HG02840 (cell line): ENCODE data around the gene HOXD3.

ENCODE experiments used
- ATAC-seq: cut with Tn5 transposase; IDR thresholded peaks from one replicate; pipeline ENCODE4 v1.9.1; 2021; ENCODE audit warnings: mild to moderate bottlenecking, moderate library complexity, moderate number of reproducible peaks; ENCODE audit not compliant: unreplicated experiment, low FRiP score

The HOXD3 gene

GRCh38 chr2:176121190-176122051 lies 35.7 kb upstream of the HOXD3 start:
- ATAC-seq: no peak

DNA sequence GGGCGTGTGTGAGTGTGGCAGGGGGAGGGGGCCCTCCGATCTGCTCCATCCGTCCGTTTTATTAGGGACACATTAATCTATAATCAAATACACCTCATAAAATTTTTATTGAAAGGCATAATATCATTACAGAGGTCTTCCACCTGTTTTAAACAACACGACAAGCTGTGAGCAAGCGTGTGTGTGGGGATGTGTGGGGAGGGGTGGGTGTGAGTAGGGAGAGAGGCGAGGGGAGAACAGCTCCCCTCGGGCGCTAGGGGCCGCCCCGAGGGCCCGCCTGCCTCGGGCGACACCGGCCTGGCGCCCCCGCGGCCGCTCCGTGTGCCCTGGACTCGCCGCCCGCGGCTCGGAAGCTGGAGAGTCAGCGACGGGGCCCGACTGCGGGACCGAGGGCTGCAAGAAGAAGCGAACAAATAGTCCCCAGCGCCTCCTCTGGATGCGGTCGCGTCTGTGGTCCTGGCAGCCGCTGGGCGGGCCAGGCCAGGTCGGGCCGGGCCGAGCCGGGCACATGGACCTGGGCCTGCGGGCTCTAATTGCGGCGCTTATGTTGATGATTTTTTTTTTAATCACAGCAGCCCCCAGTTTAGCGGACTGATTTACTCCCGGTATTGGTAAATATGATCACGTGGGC lies 34.9 kb upstream of the HOXD3 start:
- ATAC-seq: no peak

DNA sequence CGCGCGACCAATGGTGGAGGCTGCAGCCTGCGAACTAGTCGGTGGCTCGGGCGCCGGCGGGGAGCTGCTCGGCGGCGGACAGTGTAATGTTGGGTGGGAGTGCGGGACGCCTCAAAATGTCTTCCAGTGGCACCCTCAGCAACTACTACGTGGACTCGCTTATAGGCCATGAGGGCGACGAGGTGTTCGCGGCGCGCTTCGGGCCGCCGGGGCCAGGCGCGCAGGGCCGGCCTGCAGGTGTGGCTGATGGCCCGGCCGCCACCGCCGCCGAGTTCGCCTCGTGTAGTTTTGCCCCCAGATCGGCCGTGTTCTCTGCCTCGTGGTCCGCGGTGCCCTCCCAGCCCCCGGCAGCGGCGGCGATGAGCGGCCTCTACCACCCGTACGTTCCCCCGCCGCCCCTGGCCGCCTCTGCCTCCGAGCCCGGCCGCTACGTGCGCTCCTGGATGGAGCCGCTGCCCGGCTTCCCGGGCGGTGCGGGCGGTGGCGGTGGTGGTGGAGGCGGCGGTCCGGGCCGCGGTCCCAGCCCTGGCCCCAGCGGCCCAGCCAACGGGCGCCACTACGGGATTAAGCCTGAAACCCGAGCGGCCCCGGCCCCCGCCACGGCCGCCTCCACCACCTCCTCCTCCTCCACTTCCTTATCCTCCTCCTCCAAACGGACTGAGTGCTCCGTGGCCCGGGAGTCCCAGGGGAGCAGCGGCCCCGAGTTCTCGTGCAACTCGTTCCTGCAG lies 34.3 kb upstream of the HOXD3 start, which contains the start of gene HOXD9:
Gene HOXD9, plus strand, starts transcription at position 37 of the 728 bp plus-strand sequence. Its CDS starts 50 bp downstream, at position 87.
- no peak for ATAC-seq

GRCh38 chr2:176123411-176124109 lies 33.5 kb upstream of the HOXD3 start:
- ATAC-seq: no peak

- ATAC-seq: no peak
Observed at GRCh38 chr2:176124110-176124946, 32.8 kb upstream of the HOXD3 start.

DNA sequence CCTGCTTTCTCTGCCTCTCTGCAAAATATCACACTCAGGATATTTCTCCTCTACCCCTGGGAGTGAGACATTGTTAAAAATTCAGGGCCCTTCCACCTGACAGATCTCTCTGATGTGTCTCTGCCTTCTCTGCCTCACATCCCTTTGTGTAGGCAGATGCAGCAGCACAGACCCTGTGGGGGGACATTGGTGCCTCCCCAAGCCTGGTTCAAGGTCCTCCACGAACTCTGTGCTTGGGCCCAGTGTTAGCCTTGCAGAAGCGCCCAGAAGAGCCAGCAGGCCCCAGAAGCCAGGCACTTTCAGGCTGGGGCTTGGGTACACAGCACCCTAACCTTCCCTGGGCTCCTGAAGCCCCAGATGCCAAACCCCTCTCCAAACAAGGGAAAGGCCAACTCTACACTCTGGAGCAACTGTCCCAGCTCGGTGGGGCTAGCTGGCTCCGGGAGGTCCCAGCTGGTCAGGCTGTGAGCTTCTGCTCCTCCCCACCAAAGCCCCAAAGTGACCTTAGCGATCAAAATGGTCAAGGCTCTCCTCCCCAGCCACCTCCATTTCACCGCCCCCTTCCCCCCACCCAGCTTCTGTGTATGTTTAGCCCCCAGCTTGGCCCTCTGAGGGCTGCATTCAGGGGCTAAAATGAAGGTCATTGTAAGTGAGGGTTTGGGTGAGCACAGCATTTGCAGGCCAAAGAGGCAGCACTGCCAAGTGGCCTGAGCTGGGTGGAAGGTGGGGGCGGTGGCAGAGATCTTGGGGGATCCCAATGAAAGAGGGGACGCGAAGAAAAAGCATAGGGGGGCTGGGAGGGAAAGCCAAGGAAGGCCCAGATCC lies 31.9 kb upstream of the HOXD3 start:
- no peak for ATAC-seq

DNA sequence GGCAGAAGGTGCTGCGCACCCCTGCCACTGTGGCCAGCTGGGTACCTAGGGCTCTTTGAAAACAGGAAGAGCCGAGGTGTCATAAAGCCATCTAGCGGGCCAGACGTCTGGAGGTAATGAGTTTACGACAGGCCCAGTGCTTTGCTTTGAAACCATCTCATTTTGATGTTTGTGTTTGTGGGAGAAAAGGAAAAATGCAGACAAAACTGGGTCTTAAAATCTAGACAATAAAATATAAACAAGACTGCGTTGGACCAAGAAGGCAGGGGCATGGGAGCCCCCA lies 31.4 kb upstream of the HOXD3 start:
- no peak for ATAC-seq

DNA sequence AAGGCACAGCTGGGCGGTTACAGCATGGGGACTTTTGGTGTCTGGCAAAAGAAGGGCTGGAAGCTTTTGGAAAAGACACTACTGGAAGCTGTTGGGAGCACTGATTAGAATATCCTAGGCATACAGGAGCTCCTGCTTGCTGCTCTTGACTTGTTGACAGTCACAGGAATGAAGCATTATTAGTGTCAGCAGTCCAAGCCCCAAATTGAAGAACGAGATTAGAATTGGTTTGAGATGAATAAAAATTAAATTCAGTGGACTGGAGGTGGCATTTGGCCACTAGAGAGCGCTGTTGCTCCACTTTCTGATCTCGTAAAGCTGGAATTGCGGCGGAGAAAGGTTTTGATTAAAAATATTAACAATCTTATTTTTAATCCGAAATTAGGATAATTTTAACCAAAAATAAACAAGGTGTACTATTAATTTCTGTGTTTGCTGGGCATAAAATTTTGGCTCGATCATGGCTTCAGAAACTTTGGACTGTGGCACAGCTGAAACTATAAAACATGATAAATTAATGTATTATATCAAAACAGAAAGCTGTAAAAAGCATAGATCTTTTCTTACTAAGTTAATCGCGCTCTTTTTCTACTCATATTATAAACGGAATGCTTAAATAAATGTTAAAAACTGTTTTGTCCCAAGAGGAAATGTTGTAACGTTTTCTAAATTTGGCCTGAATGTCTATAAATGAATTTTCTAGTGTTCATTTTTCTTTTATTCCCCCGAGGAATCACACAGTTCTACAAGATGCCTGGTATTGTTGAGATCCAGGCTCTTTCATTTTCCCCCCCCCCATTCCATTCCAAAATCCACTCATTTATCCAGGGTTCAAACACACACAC lies 30.0 kb upstream of the HOXD3 start:
- ATAC-seq: no peak

DNA sequence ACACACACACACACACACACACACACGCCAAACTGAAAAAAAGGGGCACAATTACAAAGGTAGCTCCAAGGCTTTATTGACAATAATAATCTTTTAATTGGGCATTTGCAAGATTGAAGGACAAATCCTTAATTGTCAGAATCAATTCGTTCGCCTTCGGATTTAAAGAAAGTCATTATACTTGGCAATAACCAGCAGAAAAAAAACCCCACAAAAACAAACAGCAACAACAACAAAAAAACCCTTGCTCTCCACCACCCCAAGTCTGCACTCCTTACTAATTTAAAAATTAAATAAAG lies 29.4 kb upstream of the HOXD3 start:
- no peak for ATAC-seq

GRCh38 chr2:176128172-176128981 lies 28.7 kb upstream of the HOXD3 start:
- no peak for ATAC-seq

GRCh38 chr2:176128982-176129796 lies 27.9 kb upstream of the HOXD3 start, which contains the start of gene HOXD8:
TSS of gene HOXD8 (plus strand) at chr2:176129705. CDS start at chr2:176130367, 662 bp downstream.
- ATAC-seq: no peak

GRCh38 chr2:176129813-176130146 lies 27.3 kb upstream of the HOXD3 start:
- ATAC-seq: no peak

DNA sequence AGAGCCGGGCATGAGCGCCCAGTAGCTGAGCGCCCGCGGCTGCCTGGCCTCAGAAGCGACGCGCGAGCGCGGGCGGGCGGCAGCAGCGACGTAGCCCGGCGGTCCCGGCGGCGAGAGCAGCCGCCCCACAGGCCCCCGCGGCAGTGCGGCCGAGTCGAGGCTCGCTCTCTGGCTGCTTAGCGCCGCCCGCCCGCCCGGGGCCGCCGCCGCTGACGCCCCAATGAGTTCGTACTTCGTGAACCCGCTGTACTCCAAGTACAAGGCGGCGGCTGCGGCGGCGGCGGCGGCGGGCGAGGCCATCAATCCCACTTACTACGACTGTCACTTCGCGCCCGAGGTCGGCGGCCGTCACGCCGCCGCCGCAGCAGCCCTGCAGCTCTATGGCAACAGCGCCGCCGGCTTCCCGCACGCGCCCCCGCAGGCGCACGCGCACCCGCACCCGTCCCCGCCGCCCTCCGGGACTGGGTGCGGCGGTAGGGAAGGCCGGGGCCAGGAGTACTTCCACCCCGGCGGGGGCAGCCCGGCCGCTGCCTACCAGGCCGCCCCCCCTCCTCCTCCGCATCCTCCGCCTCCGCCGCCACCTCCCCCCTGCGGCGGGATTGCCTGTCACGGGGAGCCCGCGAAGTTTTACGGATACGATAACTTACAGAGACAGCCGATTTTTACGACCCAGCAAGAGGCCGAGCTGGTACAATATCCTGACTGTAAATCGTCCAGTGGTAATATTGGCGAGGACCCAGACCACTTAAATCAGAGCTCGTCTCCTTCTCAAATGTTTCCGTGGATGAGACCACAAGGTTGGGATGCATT lies 26.8 kb upstream of the HOXD3 start:
- no peak for ATAC-seq

DNA sequence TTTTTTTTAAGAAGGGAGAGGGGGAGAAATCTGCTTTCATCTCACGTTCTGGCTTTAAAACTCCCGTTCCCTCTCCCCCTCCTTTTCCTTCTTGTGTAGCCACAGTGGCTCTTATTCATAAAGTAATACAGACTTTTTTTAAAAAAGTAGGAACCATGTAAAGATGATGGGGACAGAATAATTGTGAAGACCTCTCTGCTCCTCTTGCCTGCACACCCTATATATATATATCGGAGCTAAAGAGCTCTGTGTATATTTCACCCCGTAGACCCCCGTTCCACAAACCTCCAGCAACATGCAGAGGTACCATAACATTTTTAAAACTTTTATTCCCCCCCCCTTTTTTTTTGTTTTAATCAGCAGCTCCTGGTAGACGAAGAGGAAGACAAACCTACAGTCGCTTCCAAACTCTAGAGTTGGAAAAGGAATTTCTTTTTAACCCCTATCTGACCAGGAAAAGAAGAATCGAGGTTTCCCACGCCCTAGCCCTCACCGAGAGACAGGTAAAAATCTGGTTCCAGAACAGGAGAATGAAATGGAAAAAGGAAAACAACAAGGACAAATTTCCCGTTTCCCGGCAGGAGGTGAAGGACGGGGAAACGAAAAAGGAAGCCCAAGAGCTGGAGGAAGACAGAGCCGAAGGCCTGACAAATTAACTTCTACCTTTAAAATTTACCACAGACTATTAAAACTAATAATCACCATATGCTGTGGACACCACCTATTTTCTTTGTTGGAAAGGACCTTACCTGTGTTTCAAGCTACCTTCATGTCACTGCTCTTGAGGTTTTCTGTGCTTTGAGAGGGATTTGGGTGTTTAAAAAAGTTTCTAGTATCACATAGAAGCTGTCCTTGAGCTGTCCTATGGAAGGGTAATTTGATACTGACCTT lies 25.9 kb upstream of the HOXD3 start:
- no peak for ATAC-seq

DNA sequence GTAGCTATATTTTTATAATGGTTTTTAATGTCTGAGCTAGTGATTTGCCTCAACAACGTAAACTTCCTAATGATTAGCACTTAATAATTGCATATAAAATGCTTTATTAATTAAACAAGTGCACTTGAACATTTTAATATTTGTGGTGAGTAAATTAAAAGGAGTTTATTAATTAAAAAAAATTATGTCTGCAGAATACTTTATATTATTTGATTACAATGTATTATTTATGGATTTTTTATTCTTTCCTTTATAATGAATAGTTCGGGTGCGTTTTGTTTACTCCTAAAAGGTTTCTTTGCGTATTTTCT lies 25.3 kb upstream of the HOXD3 start:
- no peak for ATAC-seq
